Muscle of leg (tissue), 11 donors: ENCODE results near the gene BCDIN3D. TPM values are rescaled to one million over a fixed set of nuclear protein-coding genes. Genes with fewer than 3 reads are reported as not detected.
"Not testable (repeated sequence)": the region's sequence is repeated elsewhere in the genome, so short reads cannot be mapped to it uniquely, and the experiment has no call there.

Source experiments
- DNase-seq: peaks from one replicate; pipeline ENCODE4 v3.0.0; 2013
- H3K27ac ChIP-seq: one replicate; pipeline ENCODE4 v1.5.1; 2013; ENCODE audit warnings: mild to moderate bottlenecking, low read length, control low read depth
- H3K27me3 ChIP-seq: one replicate; pipeline ENCODE4 v1.6.1; 2013; ENCODE audit warnings: low read length; ENCODE audit not compliant: control insufficient read depth, insufficient read depth
- H3K36me3 ChIP-seq: one replicate; pipeline ENCODE4 v1.6.1; 2013; ENCODE audit warnings: low read length; ENCODE audit not compliant: control insufficient read depth, insufficient read depth
- H3K4me1 ChIP-seq: one replicate; pipeline ENCODE4 v1.6.1; 2013; ENCODE audit warnings: low read length; ENCODE audit not compliant: control insufficient read depth, insufficient read depth
- H3K4me3 ChIP-seq: one replicate; pipeline ENCODE4 v1.5.1; 2013; ENCODE audit warnings: low read length, control low read depth
- H3K9me3 ChIP-seq: replicated peaks from 2 replicates; pipeline ENCODE4 v1.6.1; 2013; ENCODE audit warnings: low read depth, low read length; ENCODE audit not compliant: control insufficient read depth
- WGBS: methylation state at CpG from one replicate; pipeline ENCODE4 v1.1.5; 2013; ENCODE audit warnings: missing lambda C conversion rate; ENCODE audit not compliant: insufficient coverage; 5-methylcytosine and 5-hydroxymethylcytosine counted together
- polyA plus RNA-seq, 8 donors: library from polyadenylated mRNA; unstranded; fragments of 120-200 nt; gene quantifications; one replicate each; pipeline versions ENCODE4 v1.2.1 to v1.2.3, GENCODE V29; 2013; ENCODE audit warnings: inconsistent platforms in 1 of 8, low replicate concordance in 1 of 8; ENCODE audit not compliant: insufficient read length in 8 of 8, insufficient read depth in 1 of 8
- total RNA-seq: library from RNA; stranded (reverse); fragments of 120-200 nt; gene quantifications from one replicate; pipeline ENCODE4 v1.2.4, GENCODE V29; 2013

The BCDIN3D gene
- total and polyA plus RNA-seq, 9 donors: 4.0 to 6.4 (median 5.4) TPM

- 55% methylated on average over 16 of the region's 17 CpGs for WGBS
- no peak overlapping the region for H3K4me3 ChIP-seq
- peaks cover 38% of the 10 kb centered on the region for H3K4me1 ChIP-seq
- H3K27ac ChIP-seq: peak overlapping the region; percentile 6
- H3K36me3 ChIP-seq: no peaks in the 10 kb centered on the region
- peak; percentile 75 for DNase-seq
- no peaks in the 10 kb centered on the region for H3K9me3 ChIP-seq
- H3K27me3 ChIP-seq: peaks cover 2% of the 10 kb centered on the region
Observed at GRCh38 chr12:49863946-49864797, 21.3 kb upstream of the BCDIN3D start.

- not testable (repeated sequence) for H3K27ac ChIP-seq, H3K27me3 ChIP-seq, H3K9me3 ChIP-seq, H3K4me3 ChIP-seq, DNase-seq, H3K36me3 ChIP-seq
- H3K4me1 ChIP-seq: peaks cover 13% of the 10 kb centered on the region
- 88% methylated on average over 17 of the region's 31 CpGs for WGBS
Observed at GRCh38 chr12:49860921-49861320, 18.0 kb upstream of the BCDIN3D start.

- not testable (repeated sequence) for H3K4me3 ChIP-seq, H3K27me3 ChIP-seq, H3K27ac ChIP-seq, H3K4me1 ChIP-seq, DNase-seq, H3K36me3 ChIP-seq, H3K9me3 ChIP-seq
- WGBS: 88% methylated on average over 4 of the region's 4 CpGs
Observed at GRCh38 chr12:49855890-49856289, 13.0 kb upstream of the BCDIN3D start.

GRCh38 chr12:49854976-49855375 lies 12.1 kb upstream of the BCDIN3D start:
- peaks cover 4% of the 10 kb centered on the region for H3K27me3 ChIP-seq
- no peaks in the 10 kb centered on the region for H3K9me3 ChIP-seq
- no peak overlapping the region for H3K27ac ChIP-seq
- 67% methylated on average over 1 of the region's 4 CpGs for WGBS
- H3K4me1 ChIP-seq: no peaks in the 10 kb centered on the region
- no peak overlapping the region for H3K4me3 ChIP-seq
- DNase-seq: no peak
- no peaks in the 10 kb centered on the region for H3K36me3 ChIP-seq

GRCh38 chr12:49853671-49854070 lies 10.8 kb upstream of the BCDIN3D start:
- Histone ChIP-seq H3K36me3 (no peaks in the 10 kb centered on the region), H3K27me3 (peaks cover 6% of the 10 kb centered on the region), H3K27ac (no peak overlapping the region), H3K4me1 (no peaks in the 10 kb centered on the region), H3K9me3 (no peaks in the 10 kb centered on the region), H3K4me3 (no peak overlapping the region)
- DNase-seq: no peak
- WGBS: 68% methylated on average over 2 of the region's 2 CpGs

- DNase-seq: no peak
- Histone ChIP-seq H3K4me3 (no peak overlapping the region), H3K9me3 (no peaks in the 10 kb centered on the region), H3K27me3 (peaks cover 9% of the 10 kb centered on the region), H3K36me3 (no peaks in the 10 kb centered on the region), H3K4me1 (peaks cover 3% of the 10 kb centered on the region), H3K27ac (no peak overlapping the region)
- 60% methylated on average over 1 of the region's 2 CpGs for WGBS
Observed at GRCh38 chr12:49847161-49847560, 4.3 kb upstream of the BCDIN3D start.

- no peak overlapping the region for H3K4me3 ChIP-seq
- H3K27me3 ChIP-seq: peaks cover 9% of the 10 kb centered on the region
- H3K27ac ChIP-seq: no peak overlapping the region
- H3K36me3 ChIP-seq: no peaks in the 10 kb centered on the region
- H3K4me1 ChIP-seq: peaks cover 9% of the 10 kb centered on the region
- WGBS: no CpG with 5 or more reads among the region's 2 CpGs
- no peak for DNase-seq
- no peaks in the 10 kb centered on the region for H3K9me3 ChIP-seq
Observed at GRCh38 chr12:49846032-49846431, 3.1 kb upstream of the BCDIN3D start.

GRCh38 chr12:49843876-49844437 lies 1.1 kb upstream of the BCDIN3D start:
- Histone ChIP-seq H3K4me3 (no peak overlapping the region), H3K27me3 (peaks cover 3% of the 10 kb centered on the region), H3K9me3 (no peaks in the 10 kb centered on the region), H3K27ac (no peak overlapping the region), H3K36me3 (no peaks in the 10 kb centered on the region), H3K4me1 (peaks cover 9% of the 10 kb centered on the region)
- WGBS: 100% methylated on average over 2 of the region's 4 CpGs
- DNase-seq: no peak

GRCh38 chr12:49843411-49843810 lies 505 bp upstream of the BCDIN3D start:
- WGBS: 77% methylated on average over 3 of the region's 7 CpGs

GRCh38 chr12:49838973-49839633 lies 3.8 kb downstream of the BCDIN3D start:
- peaks cover 6% of the 10 kb centered on the region for H3K36me3 ChIP-seq
- H3K9me3 ChIP-seq: no peaks in the 10 kb centered on the region
- 88% methylated on average over 3 of the region's 3 CpGs for WGBS
- H3K4me3 ChIP-seq: no peak overlapping the region
- no peak overlapping the region for H3K27ac ChIP-seq
- H3K4me1 ChIP-seq: peaks cover 9% of the 10 kb centered on the region
- no peaks in the 10 kb centered on the region for H3K27me3 ChIP-seq
- peak; percentile 52 for DNase-seq

More at GRCh38 chr12:49843411-49843810, 505 bp upstream of the BCDIN3D start:
- Histone ChIP-seq H3K27ac (peak overlapping the region; percentile 98), H3K27me3 (peaks cover 3% of the 10 kb centered on the region), H3K4me3 (peak overlapping the region; percentile 81), H3K4me1 (peaks cover 9% of the 10 kb centered on the region), H3K9me3 (no peaks in the 10 kb centered on the region), H3K36me3 (peaks cover 3% of the 10 kb centered on the region)
- no peak for DNase-seq
